ENCODE results near the gene SLC36A3.

Gene SLC36A3

GRCh38 chr5:151248651-151249050 lies 54.9 kb downstream of the SLC36A3 start:
- no peak overlapping the region for H2AK5ac ChIP-seq (ENCODE audit: low read length)
- H2AFZ ChIP-seq (ENCODE audit: insufficient read depth, low read length, poor library complexity): no peak overlapping the region
- H2BK120ac ChIP-seq (ENCODE audit: insufficient read depth, low read length, poor library complexity): no peak overlapping the region
- no peak overlapping the region for H4K8ac ChIP-seq (ENCODE audit: low read depth, low read length)
- H3K79me1 ChIP-seq (ENCODE audit: low read length): peaks cover 6% of the 10 kb centered on the region
- H3K4me3 ChIP-seq (ENCODE audit: low read depth, low read length): no peak overlapping the region
- H4K12ac ChIP-seq (ENCODE audit: low read depth, low read length): no peak overlapping the region
- no CpG with 5 or more reads among the region's 2 CpGs for WGBS (ENCODE audit: extremely low coverage, insufficient coverage, insufficient read length)
- H3K4ac ChIP-seq (ENCODE audit: low read depth, low read length): no peak overlapping the region
- no peak overlapping the region for H3K4me2 ChIP-seq (ENCODE audit: low read length)
- H3K18ac ChIP-seq (ENCODE audit: low read length): no peak overlapping the region
- no peak overlapping the region for H4K91ac ChIP-seq (ENCODE audit: low read depth, low read length)
- H2BK5ac ChIP-seq (ENCODE audit: low read depth, low read length, poor library complexity): no peak overlapping the region
- no peak overlapping the region for H2BK12ac ChIP-seq (ENCODE audit: low read length)
- no peak overlapping the region for H3K23ac ChIP-seq (ENCODE audit: low read length)
- H3K36me3 ChIP-seq (ENCODE audit: control insufficient read depth in 1 of 2, insufficient read depth in 2 of 2, low read length in 2 of 2): no peaks in the 10 kb centered on the region
- H3K27me3 ChIP-seq (ENCODE audit: insufficient read depth, low read length): no peaks in the 10 kb centered on the region
- no peaks in the 10 kb centered on the region for H3K9me3 ChIP-seq (ENCODE audit: insufficient read depth, low read depth, low read length)
- no peak for DNase-seq
- H3K4me1 ChIP-seq (ENCODE audit: control insufficient read depth in 1 of 2, insufficient read depth in 2 of 2, low read length in 2 of 2): peaks cover 3 to 4% of the 10 kb centered on the region in 2 experiments
- H3K14ac ChIP-seq (ENCODE audit: low read length): no peak overlapping the region
- H3K27ac ChIP-seq (ENCODE audit: low read depth, low read length): no peak overlapping the region
- peaks cover 3% of the 10 kb centered on the region for H3K79me2 ChIP-seq (ENCODE audit: control insufficient read depth, insufficient read depth, low read length, poor library complexity)
- no peak overlapping the region for H3K9ac ChIP-seq (ENCODE audit: low read length)

DNA sequence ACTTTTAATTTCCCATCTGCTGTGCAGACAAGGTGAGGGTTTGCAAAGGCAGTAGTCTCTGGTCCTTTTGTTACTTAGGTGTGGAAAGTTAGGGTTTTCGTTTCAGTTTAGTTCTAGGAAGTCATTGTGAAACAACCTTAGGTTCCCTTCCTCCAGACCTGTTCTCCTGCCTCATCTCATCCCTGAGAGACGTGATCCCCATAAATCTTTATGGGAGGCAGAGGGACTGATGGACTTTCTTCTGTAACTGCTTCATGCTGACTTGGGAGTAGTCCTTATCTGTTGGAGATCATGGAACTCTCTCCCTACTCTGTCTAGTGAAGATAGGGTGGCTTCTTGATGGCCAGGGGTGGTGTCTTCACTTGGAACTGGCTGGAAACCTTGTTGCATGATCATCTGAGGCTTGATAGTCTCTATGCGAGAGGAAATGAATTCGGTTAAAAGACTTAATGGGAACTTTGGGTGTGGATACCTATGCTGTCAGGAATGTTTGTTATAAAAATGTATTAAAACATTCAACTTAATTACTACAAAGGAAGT lies 57.8 kb downstream of the SLC36A3 start:
- H4K91ac ChIP-seq (ENCODE audit: low read depth, low read length): no peak overlapping the region
- H4K12ac ChIP-seq (ENCODE audit: low read depth, low read length): no peak overlapping the region
- WGBS (ENCODE audit: extremely low coverage, insufficient coverage, insufficient read length): no CpG with 5 or more reads among the region's 4 CpGs
- no peak overlapping the region for H4K8ac ChIP-seq (ENCODE audit: low read depth, low read length)
- no peak overlapping the region for H3K27ac ChIP-seq (ENCODE audit: low read depth, low read length)
- no peak overlapping the region for H3K23ac ChIP-seq (ENCODE audit: low read length)
- no peaks in the 10 kb centered on the region for H3K36me3 ChIP-seq (ENCODE audit: control insufficient read depth in 1 of 2, insufficient read depth in 2 of 2, low read length in 2 of 2)
- H3K18ac ChIP-seq (ENCODE audit: low read length): no peak overlapping the region
- peaks cover 6 to 9% of the 10 kb centered on the region in 2 experiments for H3K4me1 ChIP-seq (ENCODE audit: control insufficient read depth in 1 of 2, insufficient read depth in 2 of 2, low read length in 2 of 2)
- peaks cover 3% of the 10 kb centered on the region for H3K79me1 ChIP-seq (ENCODE audit: low read length)
- DNase-seq: no peak
- H3K4me3 ChIP-seq (ENCODE audit: low read depth, low read length): no peak overlapping the region
- H2AK5ac ChIP-seq (ENCODE audit: low read length): no peak overlapping the region
- no peak overlapping the region for H3K4me2 ChIP-seq (ENCODE audit: low read length)
- H2AFZ ChIP-seq (ENCODE audit: insufficient read depth, low read length, poor library complexity): no peak overlapping the region
- no peak overlapping the region for H2BK5ac ChIP-seq (ENCODE audit: low read depth, low read length, poor library complexity)
- no peak overlapping the region for H2BK120ac ChIP-seq (ENCODE audit: insufficient read depth, low read length, poor library complexity)
- H3K4ac ChIP-seq (ENCODE audit: low read depth, low read length): no peak overlapping the region
- no peaks in the 10 kb centered on the region for H3K79me2 ChIP-seq (ENCODE audit: control insufficient read depth, insufficient read depth, low read length, poor library complexity)
- H3K9ac ChIP-seq (ENCODE audit: low read length): no peak overlapping the region
- no peak overlapping the region for H3K14ac ChIP-seq (ENCODE audit: low read length)
- H3K9me3 ChIP-seq (ENCODE audit: insufficient read depth, low read depth, low read length): no peaks in the 10 kb centered on the region
- no peaks in the 10 kb centered on the region for H3K27me3 ChIP-seq (ENCODE audit: insufficient read depth, low read length)
- H2BK12ac ChIP-seq (ENCODE audit: low read length): no peak overlapping the region

- DNase-seq: no peak
- H3K18ac ChIP-seq (ENCODE audit: low read length): no peak overlapping the region
- no CpG with 5 or more reads among the region's 3 CpGs for WGBS (ENCODE audit: extremely low coverage, insufficient coverage, insufficient read length)
- H3K4me1 ChIP-seq (ENCODE audit: control insufficient read depth in 1 of 2, insufficient read depth in 2 of 2, low read length in 2 of 2): peaks cover 13 to 14% of the 10 kb centered on the region in 2 experiments
- H3K4me3 ChIP-seq (ENCODE audit: low read depth, low read length): no peak overlapping the region
- no peak overlapping the region for H2BK120ac ChIP-seq (ENCODE audit: insufficient read depth, low read length, poor library complexity)
- no peak overlapping the region for H3K4me2 ChIP-seq (ENCODE audit: low read length)
- H2AK5ac ChIP-seq (ENCODE audit: low read length): no peak overlapping the region
- H3K27me3 ChIP-seq (ENCODE audit: insufficient read depth, low read length): no peaks in the 10 kb centered on the region
- no peak overlapping the region for H2BK5ac ChIP-seq (ENCODE audit: low read depth, low read length, poor library complexity)
- no peaks in the 10 kb centered on the region for H3K9me3 ChIP-seq (ENCODE audit: insufficient read depth, low read depth, low read length)
- H3K9ac ChIP-seq (ENCODE audit: low read length): no peak overlapping the region
- peaks cover 9% of the 10 kb centered on the region for H3K79me1 ChIP-seq (ENCODE audit: low read length)
- no peak overlapping the region for H4K12ac ChIP-seq (ENCODE audit: low read depth, low read length)
- no peaks in the 10 kb centered on the region for H3K79me2 ChIP-seq (ENCODE audit: control insufficient read depth, insufficient read depth, low read length, poor library complexity)
- no peak overlapping the region for H4K8ac ChIP-seq (ENCODE audit: low read depth, low read length)
- no peak overlapping the region for H4K91ac ChIP-seq (ENCODE audit: low read depth, low read length)
- no peak overlapping the region for H3K14ac ChIP-seq (ENCODE audit: low read length)
- no peak overlapping the region for H3K27ac ChIP-seq (ENCODE audit: low read depth, low read length)
- no peak overlapping the region for H3K23ac ChIP-seq (ENCODE audit: low read length)
- H3K36me3 ChIP-seq (ENCODE audit: control insufficient read depth in 1 of 2, insufficient read depth in 2 of 2, low read length in 2 of 2): no peaks in the 10 kb centered on the region
- no peak overlapping the region for H2BK12ac ChIP-seq (ENCODE audit: low read length)
- no peak overlapping the region for H2AFZ ChIP-seq (ENCODE audit: insufficient read depth, low read length, poor library complexity)
- no peak overlapping the region for H3K4ac ChIP-seq (ENCODE audit: low read depth, low read length)
Observed at GRCh38 chr5:151244206-151244605, 59.4 kb downstream of the SLC36A3 start.

DNA sequence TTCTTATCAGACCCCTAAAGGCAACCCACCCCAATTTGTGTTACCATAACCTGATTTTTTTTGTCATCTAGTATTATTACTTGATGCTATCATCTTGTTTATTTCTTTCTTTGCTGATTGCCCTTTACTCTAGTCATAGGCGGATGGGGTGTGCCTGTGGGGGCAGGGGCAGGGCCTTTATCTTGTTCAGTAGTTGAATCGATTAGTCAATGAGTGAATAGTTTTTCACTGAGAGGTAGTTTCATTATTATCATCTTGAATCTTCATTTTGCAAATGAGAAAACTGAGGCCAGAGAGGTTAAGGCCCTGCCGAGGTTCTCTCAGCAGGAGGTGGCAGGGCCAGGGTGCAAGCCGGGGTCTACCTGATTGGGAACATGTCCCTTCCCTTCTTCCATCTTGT lies 60.0 kb downstream of the SLC36A3 start:
- Histone ChIP-seq H2BK5ac (ENCODE audit: low read depth, low read length, poor library complexity) (no peak overlapping the region), H3K14ac (ENCODE audit: low read length) (no peak overlapping the region), H3K4me3 (ENCODE audit: low read depth, low read length) (no peak overlapping the region), H3K23ac (ENCODE audit: low read length) (no peak overlapping the region), H3K27ac (ENCODE audit: low read depth, low read length) (no peak overlapping the region), H2BK120ac (ENCODE audit: insufficient read depth, low read length, poor library complexity) (no peak overlapping the region), H2AK5ac (ENCODE audit: low read length) (no peak overlapping the region), H3K4me1 (ENCODE audit: control insufficient read depth in 1 of 2, insufficient read depth in 2 of 2, low read length in 2 of 2) (peaks cover 13 to 14% of the 10 kb centered on the region in 2 experiments), H3K36me3 (ENCODE audit: control insufficient read depth in 1 of 2, insufficient read depth in 2 of 2, low read length in 2 of 2) (no peaks in the 10 kb centered on the region), H3K4ac (ENCODE audit: low read depth, low read length) (no peak overlapping the region), H4K8ac (ENCODE audit: low read depth, low read length) (no peak overlapping the region), H3K9ac (ENCODE audit: low read length) (no peak overlapping the region), H4K91ac (ENCODE audit: low read depth, low read length) (no peak overlapping the region), H3K4me2 (ENCODE audit: low read length) (no peak overlapping the region), H4K12ac (ENCODE audit: low read depth, low read length) (no peak overlapping the region), H3K79me1 (ENCODE audit: low read length) (peaks cover 9% of the 10 kb centered on the region), H2BK12ac (ENCODE audit: low read length) (no peak overlapping the region), H3K9me3 (ENCODE audit: insufficient read depth, low read depth, low read length) (no peaks in the 10 kb centered on the region), H2AFZ (ENCODE audit: insufficient read depth, low read length, poor library complexity) (no peak overlapping the region), H3K79me2 (ENCODE audit: control insufficient read depth, insufficient read depth, low read length, poor library complexity) (no peaks in the 10 kb centered on the region), H3K18ac (ENCODE audit: low read length) (no peak overlapping the region), H3K27me3 (ENCODE audit: insufficient read depth, low read length) (no peaks in the 10 kb centered on the region)
- no peak for DNase-seq
- WGBS (ENCODE audit: extremely low coverage, insufficient coverage, insufficient read length): no CpG with 5 or more reads among the region's 4 CpGs
